Neural cell (in vitro differentiated cells): ENCODE results near the gene HPCAL4. TPM values are rescaled to one million over a fixed set of nuclear protein-coding genes. Genes with fewer than 3 reads are reported as not detected.

ENCODE experiments used
- H2AFZ ChIP-seq: fragments of 200-600, 300-800 bp; sonication (generic), shearing (Covaris generic); 2 replicates; pipeline ENCODE4 v1.6.0; 2014; ENCODE audit warnings: low read depth, mild to moderate bottlenecking, antibody characterized with exemption, low read length, moderate library complexity
- H3F3A ChIP-seq: fragments of 200-600 bp; shearing (Covaris generic); 2 replicates; pipeline ENCODE4 v1.6.1; 2016; ENCODE audit warnings: mild to moderate bottlenecking, moderate library complexity, mixed read lengths, antibody characterized with exemption, low read length; ENCODE audit not compliant: insufficient read depth, poor library complexity, severe bottlenecking
- H3K27ac ChIP-seq: fragments of 200-600, 300-800 bp; sonication (generic), shearing (Covaris generic); 2 replicates; pipeline ENCODE4 v1.5.1; 2014; ENCODE audit warnings: mild to moderate bottlenecking, low read length, moderate library complexity
- H3K27me3 ChIP-seq: fragments of 300-800, 200-600 bp; sonication (generic), shearing (Covaris generic); 2 replicates; pipeline ENCODE4 v1.6.0; 2014; ENCODE audit warnings: mild to moderate bottlenecking, low read depth, low read length, moderate library complexity; ENCODE audit not compliant: insufficient read depth
- H3K36me3 ChIP-seq: fragments of 300-800, 200-600 bp; sonication (generic), shearing (Covaris generic); 2 replicates; pipeline ENCODE4 v1.5.1; 2014; ENCODE audit warnings: mild to moderate bottlenecking, antibody characterized with exemption, low read length, moderate library complexity; ENCODE audit not compliant: insufficient read depth
- H3K4me2 ChIP-seq: fragments of 300-800, 200-600 bp; sonication (generic), shearing (Covaris generic); 2 replicates; pipeline ENCODE4 v1.6.0; 2014; ENCODE audit warnings: mild to moderate bottlenecking, low read length
- H3K4me3 ChIP-seq: fragments of 300-800, 200-600 bp; sonication (generic), shearing (Covaris generic); 2 replicates; pipeline ENCODE4 v1.5.1; 2014; ENCODE audit warnings: mild to moderate bottlenecking, low read length, moderate library complexity
- H3K79me2 ChIP-seq: fragments of 200-600 bp; shearing (Covaris generic); replicated peaks from 2 replicates; pipeline ENCODE4 v1.6.0; 2014; ENCODE audit warnings: mild to moderate bottlenecking, low read length, moderate library complexity; ENCODE audit not compliant: insufficient read depth
- H3K9ac ChIP-seq: fragments of 300-800, 200-600 bp; sonication (generic), shearing (Covaris generic); 2 replicates; pipeline ENCODE4 v1.6.1; 2016; ENCODE audit warnings: mild to moderate bottlenecking, low read length, mixed read lengths
- H3K9me2 ChIP-seq: fragments of 200-600 bp; shearing (Covaris generic); 2 replicates; pipeline ENCODE4 v1.6.1; 2016; ENCODE audit warnings: mild to moderate bottlenecking, low read length, mixed read lengths; ENCODE audit not compliant: insufficient read depth
- H3K9me3 ChIP-seq: fragments of 200-600, 300-800 bp; sonication (generic), shearing (Covaris generic); 2 replicates; pipeline ENCODE4 v1.6.1; 2016; ENCODE audit warnings: mild to moderate bottlenecking, mixed run types, low read length, moderate library complexity, mixed read lengths
- H4K20me1 ChIP-seq: fragments of 200-600 bp; shearing (Covaris generic); 2 replicates; pipeline ENCODE4 v1.6.1; 2016; ENCODE audit warnings: mild to moderate bottlenecking, mixed run types; ENCODE audit not compliant: insufficient read depth
- EP300 ChIP-seq: fragments of 450-650 bp; conservative IDR thresholded peaks from 2 replicates; pipeline ENCODE4 v1.6.1; 2014; ENCODE audit warnings: antibody characterized with exemption, mild to moderate bottlenecking, moderate library complexity; ENCODE audit not compliant: poor library complexity, severe bottlenecking
- EZH2 ChIP-seq: fragments of 200-600, 300-800 bp; shearing (Covaris generic), sonication (generic); IDR thresholded peaks from 2 replicates; pipeline ENCODE4 v1.6.1; 2014; ENCODE audit warnings: antibody characterized with exemption, low read length, borderline replicate concordance, mild to moderate bottlenecking; ENCODE audit not compliant: insufficient read depth, poor library complexity, severe bottlenecking
- MXI1 ChIP-seq: fragments of 450-650 bp; conservative IDR thresholded peaks from 2 replicates; pipeline ENCODE4 v1.6.1; 2014; ENCODE audit warnings: antibody characterized with exemption, mild to moderate bottlenecking; ENCODE audit not compliant: poor library complexity, severe bottlenecking
- POLR2AphosphoS5 ChIP-seq: IDR thresholded peaks from 2 replicates; pipeline ENCODE4 v1.6.1; 2012
- RAD21 ChIP-seq: fragments of 450-650 bp; conservative IDR thresholded peaks from 2 replicates; pipeline ENCODE4 v1.6.1; 2014; ENCODE audit warnings: antibody characterized with exemption, mild to moderate bottlenecking, moderate library complexity
- SMC3 ChIP-seq: fragments of 450-650 bp; conservative IDR thresholded peaks from 2 replicates; pipeline ENCODE4 v1.6.1; 2014; ENCODE audit warnings: antibody characterized with exemption, mild to moderate bottlenecking, moderate library complexity; ENCODE audit not compliant: poor library complexity
- TAF1 ChIP-seq: IDR thresholded peaks from 2 replicates; pipeline ENCODE4 v1.6.1; 2012; ENCODE audit warnings: low read depth
- polyA plus RNA-seq: library from polyadenylated mRNA; depleted of rRNA; stranded (reverse); fragments of >200 nt; gene quantifications from 2 replicates; pipeline ENCODE4 v1.2.3, GENCODE V29; 2014
- TF ChIP-seq, protein P1 (sequence below): IDR thresholded peaks from 2 replicates; pipeline ENCODE4 v1.6.1; 2012; ENCODE audit warnings: borderline replicate concordance
- TF ChIP-seq, protein P2 (sequence below): fragments of 450-650 bp; IDR thresholded peaks from 2 replicates; pipeline ENCODE4 v1.5.1; 2014; ENCODE audit warnings: antibody characterized with exemption, mild to moderate bottlenecking, moderate library complexity; ENCODE audit not compliant: poor library complexity, severe bottlenecking

The HPCAL4 gene
- polyA plus RNA-seq, 1 donor from 2014 or later, result 53.2 TPM

DNA sequence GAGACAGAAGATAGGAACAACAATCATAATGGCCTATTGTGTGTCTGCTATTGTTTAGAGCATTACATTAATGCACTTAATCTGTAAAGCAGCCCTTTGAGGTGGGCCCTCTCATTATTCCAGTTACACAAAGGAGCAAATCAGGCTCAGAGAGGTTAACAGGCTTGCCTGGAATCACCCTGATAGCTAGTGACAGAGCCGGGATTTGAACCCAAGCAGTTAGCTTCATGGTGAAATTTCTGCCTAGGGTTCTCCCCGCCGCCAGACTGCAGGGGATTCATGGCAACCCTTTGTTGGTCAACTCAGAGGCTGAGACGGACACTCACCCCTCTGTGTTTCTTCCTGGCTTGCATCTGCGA lies 58.9 kb downstream of the HPCAL4 start:
- Histone ChIP-seq H3K9me3 (no peaks in the 10 kb centered on the region), H3K36me3 (no peaks in the 10 kb centered on the region), H3K9me2 (no peaks in the 10 kb centered on the region), H3K27me3 (peaks cover 20% of the 10 kb centered on the region), H3K27ac (no peak overlapping the region), H2AFZ (no peak overlapping the region), H4K20me1 (no peaks in the 10 kb centered on the region), H3F3A (no peaks in the 10 kb centered on the region), H3K4me2 (no peak overlapping the region), H3K4me3 (no peak overlapping the region), H3K79me2 (no peaks in the 10 kb centered on the region), H3K9ac (no peak overlapping the region)
- no peak for TF ChIP-seq TAF1
- TF ChIP-seq, protein P1, sequence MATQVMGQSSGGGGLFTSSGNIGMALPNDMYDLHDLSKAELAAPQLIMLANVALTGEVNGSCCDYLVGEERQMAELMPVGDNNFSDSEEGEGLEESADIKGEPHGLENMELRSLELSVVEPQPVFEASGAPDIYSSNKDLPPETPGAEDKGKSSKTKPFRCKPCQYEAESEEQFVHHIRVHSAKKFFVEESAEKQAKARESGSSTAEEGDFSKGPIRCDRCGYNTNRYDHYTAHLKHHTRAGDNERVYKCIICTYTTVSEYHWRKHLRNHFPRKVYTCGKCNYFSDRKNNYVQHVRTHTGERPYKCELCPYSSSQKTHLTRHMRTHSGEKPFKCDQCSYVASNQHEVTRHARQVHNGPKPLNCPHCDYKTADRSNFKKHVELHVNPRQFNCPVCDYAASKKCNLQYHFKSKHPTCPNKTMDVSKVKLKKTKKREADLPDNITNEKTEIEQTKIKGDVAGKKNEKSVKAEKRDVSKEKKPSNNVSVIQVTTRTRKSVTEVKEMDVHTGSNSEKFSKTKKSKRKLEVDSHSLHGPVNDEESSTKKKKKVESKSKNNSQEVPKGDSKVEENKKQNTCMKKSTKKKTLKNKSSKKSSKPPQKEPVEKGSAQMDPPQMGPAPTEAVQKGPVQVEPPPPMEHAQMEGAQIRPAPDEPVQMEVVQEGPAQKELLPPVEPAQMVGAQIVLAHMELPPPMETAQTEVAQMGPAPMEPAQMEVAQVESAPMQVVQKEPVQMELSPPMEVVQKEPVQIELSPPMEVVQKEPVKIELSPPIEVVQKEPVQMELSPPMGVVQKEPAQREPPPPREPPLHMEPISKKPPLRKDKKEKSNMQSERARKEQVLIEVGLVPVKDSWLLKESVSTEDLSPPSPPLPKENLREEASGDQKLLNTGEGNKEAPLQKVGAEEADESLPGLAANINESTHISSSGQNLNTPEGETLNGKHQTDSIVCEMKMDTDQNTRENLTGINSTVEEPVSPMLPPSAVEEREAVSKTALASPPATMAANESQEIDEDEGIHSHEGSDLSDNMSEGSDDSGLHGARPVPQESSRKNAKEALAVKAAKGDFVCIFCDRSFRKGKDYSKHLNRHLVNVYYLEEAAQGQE, result no peak
- no peak for TF ChIP-seq POLR2AphosphoS5
- no peak for TF ChIP-seq RAD21
- TF ChIP-seq EP300, result no peak
- TF ChIP-seq, protein P2, sequence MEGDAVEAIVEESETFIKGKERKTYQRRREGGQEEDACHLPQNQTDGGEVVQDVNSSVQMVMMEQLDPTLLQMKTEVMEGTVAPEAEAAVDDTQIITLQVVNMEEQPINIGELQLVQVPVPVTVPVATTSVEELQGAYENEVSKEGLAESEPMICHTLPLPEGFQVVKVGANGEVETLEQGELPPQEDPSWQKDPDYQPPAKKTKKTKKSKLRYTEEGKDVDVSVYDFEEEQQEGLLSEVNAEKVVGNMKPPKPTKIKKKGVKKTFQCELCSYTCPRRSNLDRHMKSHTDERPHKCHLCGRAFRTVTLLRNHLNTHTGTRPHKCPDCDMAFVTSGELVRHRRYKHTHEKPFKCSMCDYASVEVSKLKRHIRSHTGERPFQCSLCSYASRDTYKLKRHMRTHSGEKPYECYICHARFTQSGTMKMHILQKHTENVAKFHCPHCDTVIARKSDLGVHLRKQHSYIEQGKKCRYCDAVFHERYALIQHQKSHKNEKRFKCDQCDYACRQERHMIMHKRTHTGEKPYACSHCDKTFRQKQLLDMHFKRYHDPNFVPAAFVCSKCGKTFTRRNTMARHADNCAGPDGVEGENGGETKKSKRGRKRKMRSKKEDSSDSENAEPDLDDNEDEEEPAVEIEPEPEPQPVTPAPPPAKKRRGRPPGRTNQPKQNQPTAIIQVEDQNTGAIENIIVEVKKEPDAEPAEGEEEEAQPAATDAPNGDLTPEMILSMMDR, result no peak
- no peak for TF ChIP-seq MXI1
- TF ChIP-seq EZH2, result no peak
- no peak for TF ChIP-seq SMC3

DNA sequence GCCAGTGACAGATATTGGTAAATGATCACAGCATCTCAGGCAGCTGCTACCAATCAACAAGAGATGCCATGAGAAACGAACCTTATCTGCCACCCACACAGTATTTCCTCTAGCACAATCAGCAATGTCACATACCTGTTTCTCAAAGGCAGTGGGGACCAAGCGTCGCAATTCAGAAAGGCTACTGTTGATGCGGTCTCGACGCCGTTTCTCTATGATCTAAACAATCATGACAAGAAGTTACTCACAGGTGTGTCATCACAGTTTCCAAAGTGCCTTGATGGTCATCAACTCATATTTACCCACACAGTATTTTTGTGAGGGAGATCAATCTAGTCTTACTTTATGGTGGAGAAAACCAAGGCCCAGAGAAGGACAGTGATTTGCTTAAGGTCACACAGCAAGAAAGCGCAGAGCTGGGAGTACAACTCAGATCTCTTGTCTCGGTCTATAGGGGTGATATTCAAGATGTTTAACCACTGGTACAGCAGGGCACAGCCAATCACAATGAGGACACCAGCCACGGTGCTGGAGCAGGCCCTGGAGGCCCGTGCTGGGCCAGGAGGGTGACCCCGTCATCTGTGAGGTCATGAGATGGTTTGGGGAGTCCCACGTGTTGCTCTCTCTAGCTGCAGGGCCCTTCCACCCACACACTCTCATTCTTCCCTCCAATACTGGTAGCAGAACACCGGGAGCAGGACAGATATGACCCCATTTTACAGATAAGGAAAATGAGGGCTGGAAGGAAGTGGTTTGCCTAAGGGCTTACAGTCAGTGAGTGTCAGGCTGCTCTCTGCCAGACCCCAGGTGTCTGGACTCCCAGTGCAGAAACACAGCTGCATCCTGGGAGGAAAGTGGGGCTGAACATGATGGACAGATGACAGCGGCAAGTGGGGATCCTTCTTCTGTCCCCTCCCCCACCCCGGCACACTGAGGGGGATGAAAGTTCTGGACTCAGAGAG lies 59.6 kb downstream of the HPCAL4 start:
- Histone ChIP-seq H3K27me3 (peaks cover 17% of the 10 kb centered on the region), H3F3A (no peaks in the 10 kb centered on the region), H3K9ac (no peak overlapping the region), H3K36me3 (no peaks in the 10 kb centered on the region), H3K79me2 (no peaks in the 10 kb centered on the region), H3K9me3 (no peaks in the 10 kb centered on the region), H3K4me2 (no peak overlapping the region), H3K9me2 (no peaks in the 10 kb centered on the region), H4K20me1 (no peaks in the 10 kb centered on the region), H2AFZ (no peak overlapping the region), H3K27ac (no peak overlapping the region), H3K4me3 (no peak overlapping the region)
- TF ChIP-seq, protein P2, result no peak
- TF ChIP-seq, protein P1, result no peak
- no peak for TF ChIP-seq RAD21
- no peak for TF ChIP-seq EZH2
- no peak for TF ChIP-seq SMC3
- TF ChIP-seq MXI1, result no peak
- TF ChIP-seq TAF1, result no peak
- TF ChIP-seq EP300, result no peak
- no peak for TF ChIP-seq POLR2AphosphoS5
